CD4-positive, alpha-beta T cell treated with Interleukin-2 at 100 ng/mL for 4 hours (primary cell): ENCODE results near the gene SRBD1.

Experiments
- DNase-seq: peaks from one replicate; pipeline ENCODE4 v3.0.0-alpha.2; 2020; ENCODE audit warnings: low spot score

Gene SRBD1

DNA sequence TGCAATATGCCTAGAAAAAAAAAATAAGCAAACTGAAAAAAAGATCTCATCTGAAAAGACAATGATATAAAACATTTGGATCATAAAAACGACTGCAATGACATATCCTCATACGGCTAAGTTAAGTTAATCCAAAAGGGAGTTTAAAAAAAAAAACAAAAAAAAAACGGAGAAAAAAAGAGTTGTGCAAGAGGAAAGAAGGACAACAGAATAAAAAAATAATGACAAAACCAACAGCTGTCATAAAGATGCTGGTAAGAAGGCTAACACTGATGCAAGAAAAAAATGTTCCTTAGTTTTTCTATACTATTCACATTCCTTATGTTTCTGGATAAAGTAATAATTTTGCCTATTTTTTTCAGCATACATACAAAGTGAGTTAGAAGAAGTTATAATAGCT is 192.5 kb downstream of the SRBD1 start:
- no peak for DNase-seq

DNA sequence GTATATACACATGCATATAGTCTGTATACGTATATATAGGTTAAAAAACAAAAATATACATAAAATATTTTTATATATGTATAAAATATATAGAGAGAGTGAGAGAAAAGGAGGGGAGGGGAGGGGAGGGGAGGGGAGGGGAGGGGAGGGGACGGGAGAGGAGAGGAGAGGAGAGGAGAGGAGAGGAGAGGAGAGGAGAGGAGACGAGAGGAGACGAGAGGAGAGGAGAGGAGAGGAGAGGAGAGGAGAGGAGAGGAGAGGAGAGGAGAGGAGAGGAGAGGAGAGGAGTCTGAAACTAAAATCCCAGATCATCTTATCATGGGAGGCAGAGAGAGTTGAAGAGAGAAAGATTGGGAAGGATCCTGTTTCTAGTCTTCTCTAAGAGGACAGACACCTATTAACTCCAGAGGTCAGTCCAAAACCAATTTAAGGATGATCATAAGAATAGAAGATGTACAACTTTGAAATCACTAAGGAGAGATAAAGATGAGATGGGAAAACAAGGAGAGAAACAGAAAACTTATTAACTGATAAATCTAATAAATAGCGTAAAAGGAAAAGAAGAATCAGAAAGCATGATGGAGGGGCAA is 195.4 kb downstream of the SRBD1 start:
- no peak for DNase-seq

DNA sequence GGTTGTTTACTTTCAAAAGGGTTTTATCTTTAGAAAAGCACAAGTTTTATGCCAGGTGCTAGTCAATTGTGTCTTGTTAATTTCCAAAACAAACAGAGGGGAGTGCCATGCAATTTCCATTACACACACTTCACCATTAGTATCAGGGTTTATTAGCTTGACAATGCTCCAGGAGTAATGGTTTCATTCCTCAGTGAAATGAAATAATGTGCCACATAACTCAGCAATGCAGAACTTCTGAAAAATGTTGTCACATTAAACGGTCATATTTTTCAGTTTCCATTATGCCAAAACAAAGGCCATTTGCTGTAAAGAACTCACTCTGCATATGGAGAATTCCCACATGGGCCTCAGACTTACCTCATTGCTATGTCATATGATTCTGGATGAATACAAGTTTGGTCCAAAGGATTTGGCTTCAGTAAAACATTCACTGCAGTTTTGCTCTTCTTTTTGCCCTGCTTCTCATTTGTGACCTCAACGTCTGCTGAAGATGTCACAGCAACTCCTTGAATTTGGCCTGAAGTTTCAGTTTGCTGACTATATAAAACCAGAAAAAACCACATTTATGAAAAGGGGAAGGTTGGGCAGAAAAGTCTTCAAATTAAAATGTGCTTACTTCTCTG is 198.2 kb downstream of the SRBD1 start:
- DNase-seq: no peak

DNA sequence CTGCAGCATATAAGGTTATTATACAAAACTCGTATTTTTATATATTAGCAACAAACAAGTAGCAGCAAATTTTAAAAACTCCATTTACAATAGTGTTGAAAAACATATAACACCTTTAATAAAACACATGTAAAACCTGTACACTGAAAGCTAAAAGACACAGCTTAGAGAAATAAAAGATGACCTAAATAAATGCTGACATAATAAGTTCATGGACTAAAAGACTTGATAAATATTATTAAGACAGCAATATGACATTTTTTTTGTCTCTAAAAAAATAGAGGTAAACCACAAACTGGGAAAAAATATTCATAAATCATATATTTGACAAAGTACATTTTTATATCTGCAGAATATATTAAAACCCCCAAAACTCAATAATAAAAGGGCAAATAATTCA is 201.4 kb downstream of the SRBD1 start:
- no peak for DNase-seq

DNA sequence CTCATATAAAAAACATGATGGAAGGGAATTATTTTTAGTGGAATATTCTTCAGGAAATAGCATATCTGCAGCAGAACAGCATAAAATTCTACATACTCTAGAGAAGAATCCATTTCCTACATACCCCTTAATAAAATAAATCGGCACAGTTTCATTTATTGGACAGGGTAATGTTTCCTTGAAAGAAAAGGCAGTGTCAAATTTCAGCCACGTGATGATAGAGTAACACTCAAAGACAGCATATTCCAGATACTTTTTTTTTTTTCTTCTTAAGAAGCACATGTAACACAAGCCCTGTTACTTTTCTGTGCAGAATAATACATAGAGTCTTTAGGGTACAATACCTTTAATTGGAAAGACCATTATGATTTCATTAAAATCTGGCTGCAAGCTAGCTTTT is 204.4 kb downstream of the SRBD1 start:
- no peak for DNase-seq

DNA sequence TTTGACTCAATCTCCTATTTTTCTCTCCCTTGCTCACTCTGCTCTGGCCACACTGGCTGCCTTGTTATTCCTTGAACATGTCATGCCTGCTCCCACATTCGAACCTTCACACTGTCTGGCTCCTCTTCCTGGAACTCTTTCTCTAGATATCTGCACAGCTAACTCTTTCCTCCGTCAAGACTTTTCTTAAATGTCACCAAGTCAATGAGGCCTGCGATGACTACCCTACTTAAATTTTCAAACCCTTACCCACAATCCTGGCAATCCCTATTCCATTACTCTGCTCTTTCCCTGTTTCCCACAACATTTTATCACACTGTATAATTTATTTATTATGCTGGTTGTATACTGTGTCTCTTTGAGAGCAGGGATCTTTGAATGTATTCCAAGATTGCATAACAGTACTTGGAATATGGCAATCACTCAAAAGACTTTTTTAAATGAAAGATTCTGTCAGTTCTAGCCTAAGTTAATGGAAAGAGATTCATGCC is 206.2 kb downstream of the SRBD1 start:
- DNase-seq: no peak

DNA sequence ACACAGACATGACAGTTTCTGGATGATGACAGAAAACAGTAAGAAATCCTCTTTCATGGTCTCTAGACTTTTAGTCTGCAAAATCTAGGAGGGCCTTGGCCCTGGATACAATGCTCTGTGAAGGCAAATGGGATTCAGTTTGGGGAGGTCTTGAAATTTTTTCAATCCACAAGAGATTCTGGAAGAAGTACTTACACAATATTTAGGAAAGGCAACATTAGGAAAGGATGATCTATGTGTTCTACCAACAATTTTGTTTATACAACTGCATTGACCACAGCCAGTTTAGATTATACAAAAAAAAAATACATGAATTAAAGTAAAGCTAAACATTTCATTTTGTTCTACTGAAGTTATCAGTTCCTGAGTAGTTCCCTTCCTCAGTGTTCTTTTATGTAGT is 208.0 kb downstream of the SRBD1 start:
- DNase-seq: no peak

DNA sequence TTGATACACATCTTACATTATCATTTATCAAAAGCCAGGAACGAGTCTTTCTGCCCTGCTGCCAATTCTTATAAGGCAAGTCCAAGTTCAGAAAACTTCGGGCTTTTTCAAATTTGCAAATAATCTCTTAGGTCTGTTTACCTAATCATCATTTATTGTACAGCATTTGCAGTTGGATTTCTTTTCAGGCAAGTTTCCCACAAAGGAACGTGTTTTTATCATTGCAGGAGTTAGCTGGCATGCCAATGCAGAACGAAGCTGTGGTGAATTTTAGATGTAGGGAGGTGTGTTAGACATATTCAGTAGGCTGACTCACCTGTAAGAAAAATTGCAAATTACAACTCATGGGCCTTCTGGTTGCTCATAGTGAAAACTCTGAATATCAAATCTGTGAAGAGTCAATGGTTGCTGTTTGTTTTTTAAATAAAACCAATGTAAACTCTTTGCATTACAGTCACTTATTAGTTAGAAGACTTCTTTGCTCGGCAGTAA is 209.6 kb downstream of the SRBD1 start:
- no peak for DNase-seq

DNA sequence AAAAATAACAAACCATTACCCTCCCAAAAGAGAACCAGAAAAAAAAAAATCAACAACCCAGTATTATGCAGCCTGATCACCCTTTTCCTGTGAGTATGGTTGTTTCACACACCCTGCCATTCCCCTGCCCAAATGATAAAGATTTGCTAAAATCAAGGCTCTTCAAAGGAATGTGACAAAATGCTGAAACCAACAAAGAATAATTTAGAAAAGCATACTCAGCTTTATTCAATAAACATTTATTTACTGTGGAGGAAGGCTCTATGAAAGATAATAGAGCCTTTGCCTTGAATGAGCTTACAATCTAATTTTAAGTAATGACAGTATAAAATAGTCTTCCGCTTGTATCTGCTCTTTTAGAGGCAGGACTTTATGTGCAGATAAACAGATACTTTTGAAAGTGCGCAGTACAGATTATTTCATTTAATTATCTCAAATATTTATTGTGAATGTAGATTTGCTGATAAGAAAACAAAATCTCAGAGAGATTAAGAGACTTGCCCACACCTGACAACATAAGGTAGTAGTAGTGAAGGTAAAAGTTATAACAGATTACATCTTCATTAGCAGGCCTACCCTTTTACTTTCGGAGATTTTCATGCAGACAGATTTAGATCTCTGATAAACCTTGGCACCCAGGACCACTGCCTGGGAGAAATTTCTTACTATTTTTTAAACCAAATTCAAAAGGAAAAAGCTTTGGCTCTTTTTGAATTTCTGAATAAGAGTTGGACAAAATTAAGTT is 211.9 kb downstream of the SRBD1 start:
- DNase-seq: no peak

DNA sequence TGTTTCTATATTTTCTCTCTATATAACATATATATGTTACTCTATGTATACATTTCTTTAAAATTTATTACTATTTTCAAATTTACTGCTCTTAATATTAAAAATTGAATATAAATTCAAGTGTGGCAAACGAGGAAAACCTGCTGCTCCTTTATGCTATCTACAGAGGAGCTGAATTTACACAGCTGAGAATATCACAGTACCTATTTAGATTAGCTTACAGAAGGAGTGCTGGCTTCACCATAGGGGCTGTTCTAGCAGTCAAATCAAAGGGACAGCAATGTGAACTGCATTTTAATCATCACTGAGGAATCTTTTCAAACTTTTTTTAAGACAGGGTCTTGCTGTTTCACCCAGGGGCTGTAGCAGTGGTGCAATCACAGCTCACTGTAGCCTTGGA is 213.8 kb downstream of the SRBD1 start:
- DNase-seq: no peak

DNA sequence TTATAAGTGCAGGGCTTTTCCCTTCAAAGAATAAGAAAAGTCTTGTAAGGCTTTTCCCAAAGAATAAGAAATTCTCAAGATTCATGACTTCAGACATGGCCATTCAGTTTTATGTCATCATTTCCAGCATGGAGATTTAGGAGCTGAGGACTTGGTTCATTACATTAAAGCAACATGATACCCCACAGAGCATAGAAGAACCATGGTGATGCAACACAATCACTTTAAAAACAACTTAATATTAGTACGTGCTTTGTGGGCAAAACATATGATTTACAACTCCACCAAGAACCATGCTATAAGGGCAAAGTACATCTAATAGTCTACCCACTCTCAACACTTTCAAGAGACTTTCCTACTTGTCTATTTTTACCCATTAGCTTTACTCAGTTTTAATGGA is 214.4 kb downstream of the SRBD1 start:
- DNase-seq: no peak

DNA sequence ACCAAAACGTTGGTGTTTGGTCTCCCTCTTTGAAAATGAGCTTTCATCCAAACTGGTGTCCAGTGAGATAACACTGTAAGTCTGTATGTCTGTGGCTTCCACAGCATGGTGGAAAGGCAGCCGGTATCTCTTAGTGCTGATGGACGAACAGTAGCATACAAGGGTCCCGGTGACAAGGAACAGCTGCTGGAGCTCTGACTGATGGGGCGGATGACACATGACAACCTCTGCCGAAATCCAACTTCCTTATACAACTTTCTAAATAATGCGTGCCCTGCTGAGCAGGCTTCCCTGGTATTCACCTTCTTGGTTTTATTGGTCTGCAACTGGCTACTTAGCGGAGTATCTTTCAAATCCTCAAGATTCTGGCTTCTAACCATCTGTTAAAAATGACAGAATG is 216.2 kb downstream of the SRBD1 start:
- DNase-seq: no peak

DNA sequence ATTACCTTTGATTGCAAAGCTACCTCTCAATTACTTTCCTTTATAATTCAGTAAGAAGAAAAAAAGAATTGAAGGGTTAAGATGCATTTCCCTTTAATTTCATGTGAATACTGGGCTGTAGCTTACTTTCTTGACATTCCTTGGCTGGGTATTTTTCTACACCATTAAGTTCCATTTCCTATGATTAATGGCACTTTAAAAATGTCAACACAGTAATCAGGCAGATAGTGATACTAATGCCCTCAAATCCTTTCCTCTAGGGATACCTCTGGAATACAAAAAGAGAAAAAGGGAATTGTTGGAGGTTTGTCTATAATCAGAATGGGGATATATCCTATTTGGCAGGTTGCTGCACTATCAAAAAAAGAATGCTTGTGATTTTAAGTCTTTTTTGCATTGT is 216.9 kb downstream of the SRBD1 start:
- DNase-seq: no peak

DNA sequence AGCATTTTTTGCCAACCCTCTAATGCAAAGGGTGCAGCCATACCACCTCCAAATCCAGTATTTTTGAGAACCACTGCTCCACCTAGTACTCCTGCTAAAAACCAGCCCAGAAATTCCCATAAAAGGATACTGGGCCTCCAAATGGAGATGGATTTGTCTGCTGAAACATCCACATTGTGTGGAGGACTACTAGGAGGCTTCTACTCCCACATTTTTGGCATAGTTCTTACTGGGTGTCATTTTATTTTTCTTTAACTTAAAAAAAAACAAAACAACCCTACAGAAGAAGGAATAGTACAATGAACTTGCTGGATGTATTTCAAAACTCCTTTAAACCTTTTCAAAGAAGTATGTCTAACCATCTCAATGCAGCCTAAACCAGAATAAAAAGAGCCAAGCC is 219.2 kb downstream of the SRBD1 start:
- no peak for DNase-seq

DNA sequence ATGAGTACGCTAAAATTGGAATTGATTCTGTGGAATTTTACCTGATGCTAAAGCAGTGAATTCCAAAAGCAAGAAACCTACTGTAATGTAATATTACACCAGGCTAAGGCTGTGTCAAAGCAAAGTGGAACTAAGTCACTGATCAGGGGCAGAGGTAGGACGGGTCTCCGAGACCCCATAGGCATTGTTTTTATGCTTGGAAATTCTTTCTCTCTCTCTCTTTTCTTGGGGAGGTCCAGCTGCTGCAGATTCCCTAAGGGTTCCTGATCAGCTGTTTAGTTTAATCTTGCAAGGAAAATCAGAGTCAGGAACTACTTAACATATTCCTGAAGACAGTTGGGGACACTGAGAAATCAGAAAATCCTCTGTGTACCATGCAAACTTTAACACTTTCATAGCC is 220.2 kb downstream of the SRBD1 start:
- no peak for DNase-seq

DNA sequence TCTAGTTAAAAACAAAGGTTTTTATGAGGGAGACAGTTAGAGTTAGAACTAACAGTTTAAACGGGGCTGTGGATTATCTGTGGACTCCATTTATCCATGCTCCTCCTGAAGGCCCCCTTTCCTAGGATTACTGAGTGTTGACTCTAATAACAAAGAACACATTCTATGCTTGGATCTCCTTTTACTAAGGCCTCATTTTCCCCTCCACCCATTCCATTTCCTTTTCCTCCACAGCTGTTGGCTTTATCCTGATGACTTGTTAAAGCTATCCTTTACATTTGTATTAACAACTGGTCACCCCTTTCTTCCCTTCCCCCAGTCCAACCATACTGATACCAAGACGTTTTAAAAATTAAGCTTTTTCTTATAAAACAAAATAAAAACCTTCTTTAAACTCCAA is 220.6 kb downstream of the SRBD1 start:
- no peak for DNase-seq

DNA sequence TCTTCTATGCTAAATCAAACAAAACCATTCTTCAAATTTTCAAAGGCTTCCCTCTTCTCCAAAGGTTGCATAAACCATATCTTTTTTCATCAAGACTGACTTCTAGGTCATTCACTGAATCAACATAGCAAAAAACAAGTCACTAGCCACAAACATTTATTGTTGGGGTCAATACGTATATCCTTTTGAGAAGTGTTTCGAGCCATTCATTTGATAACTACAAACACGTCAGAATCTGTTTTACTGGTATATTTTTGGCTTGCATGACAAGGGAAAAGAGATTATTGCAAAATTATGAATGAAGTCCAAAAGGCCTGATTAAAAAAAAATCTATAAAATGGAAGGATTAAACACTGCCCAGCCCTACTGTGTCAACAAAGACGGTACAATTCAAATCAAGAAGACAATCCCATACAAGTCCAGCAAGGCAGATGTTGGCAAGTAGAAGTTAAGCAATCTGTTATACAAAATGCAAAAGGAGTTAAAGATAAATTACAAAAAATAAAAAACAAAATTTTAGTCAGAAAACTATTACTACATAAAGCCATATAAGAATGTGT is 222.4 kb downstream of the SRBD1 start:
- no peak for DNase-seq

DNA sequence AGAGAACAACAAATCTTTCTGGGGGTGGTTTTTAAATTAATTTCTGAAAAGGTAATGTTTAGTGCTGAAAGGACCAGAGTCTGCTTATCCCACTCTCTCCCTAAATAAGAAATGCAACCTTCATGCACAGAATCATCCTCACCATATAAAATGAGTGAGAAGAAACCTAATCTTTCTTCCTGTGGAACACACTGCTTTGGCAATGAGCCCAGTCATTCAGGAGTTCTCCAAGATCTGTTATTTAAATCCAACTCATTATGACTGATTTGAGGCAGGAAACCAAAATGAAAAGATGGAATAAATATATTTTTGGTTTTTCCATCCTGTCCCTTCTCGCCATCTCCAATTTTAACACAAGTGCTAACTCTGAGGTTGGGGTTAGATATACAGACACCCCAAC is 228.3 kb downstream of the SRBD1 start:
- DNase-seq: no peak

DNA sequence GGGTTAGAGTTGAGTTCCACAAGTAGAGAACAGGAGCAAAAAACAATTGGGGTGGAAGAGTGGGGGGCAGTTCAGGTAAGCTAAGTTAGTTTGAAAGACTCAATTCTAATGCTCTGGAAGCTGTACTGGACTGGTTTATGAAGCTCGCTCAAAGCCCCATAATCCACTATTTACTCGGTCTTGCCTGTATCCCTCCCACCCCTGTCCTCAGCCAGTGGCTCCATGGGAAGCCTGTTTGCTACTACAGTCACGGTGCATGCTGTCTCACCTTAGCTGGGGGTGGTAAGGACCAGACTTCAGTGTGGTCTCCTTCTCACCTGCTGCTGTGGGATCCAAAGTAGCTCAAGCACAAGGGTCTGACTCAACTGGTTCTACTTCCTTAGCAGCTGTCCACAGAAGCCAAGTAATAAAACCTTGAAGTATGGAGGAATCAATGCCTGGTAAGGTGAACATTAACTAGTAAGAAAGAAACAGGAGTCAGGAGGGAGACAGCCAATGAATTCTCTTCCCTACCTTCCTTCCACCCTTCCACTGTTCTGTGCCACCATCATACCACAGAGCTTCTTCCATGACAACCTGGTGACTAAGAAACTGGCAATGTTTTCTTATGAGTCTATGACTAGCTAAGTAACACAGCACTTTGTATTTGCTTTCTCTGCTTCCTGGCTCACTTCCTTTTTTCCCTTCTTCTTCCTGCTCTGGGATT is 230.8 kb downstream of the SRBD1 start:
- DNase-seq: no peak

DNA sequence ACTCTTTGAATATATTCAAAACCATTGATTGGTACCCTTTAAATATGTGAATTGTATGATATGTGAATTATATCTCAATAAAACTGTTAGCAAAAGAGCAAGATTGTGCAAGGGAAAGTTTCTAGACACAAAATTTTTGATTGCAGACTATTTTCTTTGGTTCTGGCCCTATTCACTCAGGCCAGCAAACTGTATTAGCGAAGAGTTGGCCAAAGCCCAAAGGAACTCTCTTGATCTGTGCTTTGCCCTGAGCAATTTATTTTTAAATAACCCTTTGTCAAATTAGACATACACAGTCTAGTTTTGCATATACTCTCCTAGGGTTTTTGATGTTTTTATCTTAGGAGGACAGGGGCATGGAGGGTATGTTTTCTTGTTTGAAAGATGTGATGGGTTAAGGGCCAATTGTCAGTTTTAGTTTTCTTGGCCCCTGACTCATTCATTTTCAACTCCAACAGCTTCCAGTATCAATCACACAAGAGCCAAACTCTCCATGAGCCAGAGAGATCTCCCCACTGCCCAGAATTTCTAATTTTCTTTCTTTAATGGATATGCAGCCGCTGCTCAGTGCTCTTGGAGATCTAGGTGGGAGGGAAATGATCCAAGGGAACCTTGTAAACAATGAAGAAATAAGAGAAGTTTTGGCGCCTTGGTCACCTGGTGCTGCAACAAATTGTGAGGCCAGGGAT is 231.5 kb downstream of the SRBD1 start:
- no peak for DNase-seq

DNA sequence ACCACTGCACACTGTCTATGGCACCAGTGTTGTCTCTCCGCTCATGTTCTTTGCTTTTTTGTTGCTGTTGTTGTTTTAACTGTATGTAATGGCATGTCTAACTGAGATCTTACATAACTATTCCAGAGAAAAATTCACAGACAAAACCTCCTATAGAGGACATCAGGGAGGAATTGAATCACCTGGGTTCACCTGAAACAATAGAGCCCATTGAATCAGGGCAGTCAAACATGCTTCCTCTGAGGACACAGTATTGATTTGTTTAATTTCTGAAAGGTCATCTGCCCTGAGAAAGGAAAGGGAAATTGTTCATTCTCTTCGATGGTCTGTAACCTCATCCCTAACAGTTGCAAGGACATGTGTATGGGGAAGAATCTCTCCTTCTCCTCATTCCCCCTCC is 237.5 kb downstream of the SRBD1 start:
- DNase-seq: no peak

DNA sequence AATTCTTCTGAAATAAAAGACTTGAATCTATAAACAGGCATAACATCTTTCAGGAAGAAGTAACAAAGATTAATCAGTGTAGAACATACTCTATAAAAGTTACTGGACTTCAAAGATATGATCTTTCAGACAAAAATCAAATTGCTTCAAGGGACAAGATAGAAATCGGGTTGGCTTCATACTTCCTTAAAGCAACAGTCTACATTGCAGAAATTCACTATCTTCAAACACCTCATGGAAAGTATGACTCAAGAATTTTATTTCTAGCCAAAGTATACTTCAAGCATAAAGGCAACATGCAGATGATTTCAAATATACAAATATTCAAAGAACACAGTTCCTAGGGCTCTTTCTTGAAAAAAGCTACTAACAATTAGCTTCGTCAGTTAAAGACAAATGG is 240.7 kb downstream of the SRBD1 start:
- DNase-seq: no peak
